ENCODE measurements around the gene BCAS4.

DNA sequence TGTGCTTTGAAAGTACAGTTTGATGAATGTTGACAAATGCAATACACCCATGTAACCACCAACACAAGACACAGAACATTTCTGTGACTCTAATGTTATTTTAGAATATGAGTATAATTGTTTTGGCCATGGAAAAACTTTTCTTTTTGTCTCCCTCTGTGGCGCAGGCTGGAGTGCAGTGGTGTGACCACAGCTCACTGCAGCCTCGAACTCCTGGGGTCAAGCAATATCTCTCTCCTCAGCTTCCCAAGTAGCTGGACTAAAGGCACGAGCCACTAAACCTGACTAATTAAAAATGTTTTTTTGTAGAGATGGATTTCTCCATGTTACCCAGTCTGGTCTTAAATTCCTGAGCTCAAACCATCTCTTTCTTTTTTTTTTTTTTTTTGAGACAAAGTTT is 20.3 kb upstream of the BCAS4 start:
- TF ChIP-seq, protein P1, sequence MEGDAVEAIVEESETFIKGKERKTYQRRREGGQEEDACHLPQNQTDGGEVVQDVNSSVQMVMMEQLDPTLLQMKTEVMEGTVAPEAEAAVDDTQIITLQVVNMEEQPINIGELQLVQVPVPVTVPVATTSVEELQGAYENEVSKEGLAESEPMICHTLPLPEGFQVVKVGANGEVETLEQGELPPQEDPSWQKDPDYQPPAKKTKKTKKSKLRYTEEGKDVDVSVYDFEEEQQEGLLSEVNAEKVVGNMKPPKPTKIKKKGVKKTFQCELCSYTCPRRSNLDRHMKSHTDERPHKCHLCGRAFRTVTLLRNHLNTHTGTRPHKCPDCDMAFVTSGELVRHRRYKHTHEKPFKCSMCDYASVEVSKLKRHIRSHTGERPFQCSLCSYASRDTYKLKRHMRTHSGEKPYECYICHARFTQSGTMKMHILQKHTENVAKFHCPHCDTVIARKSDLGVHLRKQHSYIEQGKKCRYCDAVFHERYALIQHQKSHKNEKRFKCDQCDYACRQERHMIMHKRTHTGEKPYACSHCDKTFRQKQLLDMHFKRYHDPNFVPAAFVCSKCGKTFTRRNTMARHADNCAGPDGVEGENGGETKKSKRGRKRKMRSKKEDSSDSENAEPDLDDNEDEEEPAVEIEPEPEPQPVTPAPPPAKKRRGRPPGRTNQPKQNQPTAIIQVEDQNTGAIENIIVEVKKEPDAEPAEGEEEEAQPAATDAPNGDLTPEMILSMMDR (IDR thresholded peaks at IDR 0.05; ENCODE audit: low read depth, low read length): no peak
- TF ChIP-seq, protein P2, sequence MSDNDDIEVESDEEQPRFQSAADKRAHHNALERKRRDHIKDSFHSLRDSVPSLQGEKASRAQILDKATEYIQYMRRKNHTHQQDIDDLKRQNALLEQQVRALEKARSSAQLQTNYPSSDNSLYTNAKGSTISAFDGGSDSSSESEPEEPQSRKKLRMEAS (IDR thresholded peaks at IDR 0.05; ENCODE audit: low read depth, low read length): no peak
- TF ChIP-seq MYC (IDR thresholded peaks at IDR 0.05; ENCODE audit: low read depth, low read length): no peak
- no peak for TF ChIP-seq POLR2A (IDR thresholded peaks at IDR 0.05; ENCODE audit: extremely low read depth, insufficient read length)
